Prostate gland (tissue), 2 donors: ENCODE results near the gene CSF2RB. TPM values are rescaled to one million over a fixed set of nuclear protein-coding genes. Genes with fewer than 3 reads are reported as not detected.

Source experiments
- DNase-seq: peaks from one replicate; pipeline ENCODE4 v3.0.0-alpha.2; 2019; ENCODE audit warnings: low spot score
- H3K27ac ChIP-seq, 2 donors: fragments of 200-600 bp; sonication (generic); 2 replicates each; pipeline ENCODE4 v1.5.1; 2017 to 2019
- H3K27me3 ChIP-seq: fragments of 200-600 bp; sonication (generic); replicated peaks from 2 replicates; pipeline ENCODE4 v1.5.1; 2019; ENCODE audit not compliant: insufficient read depth
- H3K36me3 ChIP-seq, 2 donors: fragments of 200-600 bp; sonication (generic); 1 replicate in 1 of 2; 2 replicates in 1 of 2; pipeline versions ENCODE4 v1.5.1 to v1.8.1; 2017 to 2019
- H3K4me1 ChIP-seq: fragments of 200-600 bp; sonication (generic); replicated peaks from 2 replicates; pipeline ENCODE4 v1.5.1; 2019
- H3K4me3 ChIP-seq, 2 donors: fragments of 200-600 bp; sonication (generic); 2 replicates each; pipeline ENCODE4 v1.5.1; 2017 to 2019
- H3K9me3 ChIP-seq: fragments of 200-600 bp; sonication (generic); 2 replicates; pipeline ENCODE4 v1.5.1; 2017
- CTCF ChIP-seq, 4 experiments: fragments of 200-600 bp in 2 of 4; fragments of 450-650 bp in 2 of 4; sonication (generic) in 2 of 4; IDR thresholded peaks; 1 replicate in 3 of 4; 2 replicates in 1 of 4; pipeline ENCODE4 v1.5.1; 2016 to 2019; ENCODE audit warnings: antibody characterized with exemption in 4 of 4, mild to moderate bottlenecking in 2 of 4, moderate library complexity in 2 of 4
- POLR2A ChIP-seq: fragments of 450-650 bp; IDR thresholded peaks from one replicate; pipeline ENCODE4 v1.6.1; 2016; ENCODE audit warnings: antibody characterized with exemption, mild to moderate bottlenecking
- POLR2AphosphoS5 ChIP-seq: sonication (generic); formaldehyde crosslinking; IDR thresholded peaks from one replicate; pipeline ENCODE4 v1.6.1; 2017; ENCODE audit warnings: antibody characterized with exemption
- WGBS: methylation state at CpG from one replicate; pipeline ENCODE4 v1.1.5; 2018; 5-methylcytosine and 5-hydroxymethylcytosine counted together
- intact Hi-C: fragments of 100-400 bp; cut with DNase I; formaldehyde crosslinking; loops from one replicate; pipeline ENCODE4 v1.14.2; 2022
- total RNA-seq, 2 donors: library from RNA; depleted of rRNA; stranded (reverse); fragments of >200 nt; gene quantifications; one replicate each; pipeline ENCODE4 v1.1.0, GENCODE V29; 2016

Gene CSF2RB
- total RNA-seq, 2 donors from 2014 or later, result 1.1 to 3.2 TPM

- TF ChIP-seq POLR2A, result no peak
- TF ChIP-seq POLR2AphosphoS5, result no peak
- no peak for TF ChIP-seq CTCF (IDR thresholded peaks at IDR 0.05)
- Histone ChIP-seq H3K36me3 (no peaks in the 10 kb centered on the region), H3K27ac (no peak overlapping the region), H3K9me3 (no peaks in the 10 kb centered on the region), H3K4me1 (no peaks in the 10 kb centered on the region), H3K4me3 (no peak overlapping the region), H3K27me3 (no peaks in the 10 kb centered on the region)
- intact Hi-C loops, result no loop called here
- DNase-seq, result no peak
- 85% methylated on average over 14 of the region's 14 CpGs for WGBS
Observed at GRCh38 chr22:36926721-36927435, 13.4 kb downstream of the CSF2RB start.

GRCh38 chr22:36927671-36928070 lies 14.2 kb downstream of the CSF2RB start:
- no peaks in the 10 kb centered on the region for H3K4me1 ChIP-seq
- H3K36me3 ChIP-seq, result no peaks in the 10 kb centered on the region
- intact Hi-C loops, result no loop called here
- 82% methylated on average over 3 of the region's 3 CpGs for WGBS
- TF ChIP-seq POLR2AphosphoS5 (no peak), POLR2A (no peak), CTCF (IDR thresholded peaks at IDR 0.05) (no peak)
- H3K4me3 ChIP-seq, result no peak overlapping the region
- no peak for DNase-seq
- no peaks in the 10 kb centered on the region for H3K27me3 ChIP-seq
- no peaks in the 10 kb centered on the region for H3K9me3 ChIP-seq
- no peak overlapping the region for H3K27ac ChIP-seq

DNA sequence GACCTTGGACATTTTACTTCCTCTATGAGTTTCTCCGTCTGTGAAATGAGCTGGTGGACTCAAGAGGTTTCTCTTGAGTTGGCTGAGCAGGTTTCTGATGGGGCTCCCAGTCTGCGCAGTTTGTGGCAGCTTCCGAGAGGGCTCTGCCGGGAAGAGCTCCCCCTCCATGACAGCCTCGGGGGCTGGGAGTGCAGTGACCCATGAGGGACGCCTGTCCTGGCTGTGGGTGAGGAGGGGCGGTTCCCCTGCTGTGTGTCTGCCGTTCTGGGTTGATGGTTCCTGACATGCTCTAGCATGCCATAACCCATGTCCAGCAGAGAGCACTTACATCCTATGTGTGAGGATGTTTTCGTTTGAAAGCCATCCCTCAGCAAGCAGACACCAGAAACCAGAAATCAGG lies 14.8 kb downstream of the CSF2RB start:
- no peaks in the 10 kb centered on the region for H3K4me1 ChIP-seq
- no peaks in the 10 kb centered on the region for H3K27me3 ChIP-seq
- DNase-seq, result no peak
- intact Hi-C loops, result no loop called here
- H3K9me3 ChIP-seq, result no peaks in the 10 kb centered on the region
- 71% methylated on average over 9 of the region's 9 CpGs for WGBS
- H3K27ac ChIP-seq, result no peak overlapping the region
- H3K36me3 ChIP-seq, result no peaks in the 10 kb centered on the region
- no peak overlapping the region for H3K4me3 ChIP-seq
- no peak for TF ChIP-seq POLR2A
- no peak for TF ChIP-seq CTCF (IDR thresholded peaks at IDR 0.05)
- TF ChIP-seq POLR2AphosphoS5, result no peak

DNA sequence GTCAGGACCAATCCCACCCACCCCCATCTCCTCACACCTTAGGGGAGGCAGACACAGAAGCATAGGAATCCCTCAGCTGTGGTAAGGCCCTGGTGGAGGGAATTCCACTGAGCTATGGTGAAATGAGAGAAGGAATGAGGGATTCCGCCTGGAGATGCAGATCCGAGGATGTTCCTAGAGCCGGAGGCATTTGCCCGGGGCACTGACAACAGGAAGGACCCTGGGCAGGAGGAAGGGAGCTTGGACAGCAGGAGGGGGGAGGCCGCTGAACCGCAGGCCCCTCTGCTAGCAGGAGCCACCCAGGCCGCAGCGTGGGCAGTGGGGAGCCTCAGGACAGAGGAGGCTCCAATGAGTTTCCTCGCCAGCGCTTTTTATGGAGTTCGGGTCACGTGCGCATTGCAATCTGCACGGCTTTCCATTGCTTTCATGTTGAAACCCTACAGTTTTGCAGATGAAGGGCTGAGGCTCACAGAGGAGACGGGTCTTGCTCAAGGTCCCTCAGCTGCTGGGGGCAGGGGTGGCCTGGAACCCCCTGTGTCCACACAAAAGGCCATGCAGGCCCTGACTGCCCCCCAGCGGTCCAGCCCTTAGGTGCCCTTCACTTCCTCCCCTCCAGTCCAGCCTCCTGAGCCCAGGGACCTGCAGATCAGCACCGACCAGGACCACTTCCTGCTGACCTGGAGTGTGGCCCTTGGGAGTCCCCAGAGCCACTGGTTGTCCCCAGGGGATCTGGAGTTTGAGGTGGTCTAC lies 15.5 kb downstream of the CSF2RB start:
- Histone ChIP-seq H3K4me3 (no peak overlapping the region), H3K27ac (no peak overlapping the region), H3K4me1 (no peaks in the 10 kb centered on the region), H3K36me3 (no peaks in the 10 kb centered on the region), H3K27me3 (no peaks in the 10 kb centered on the region), H3K9me3 (no peaks in the 10 kb centered on the region)
- no peak for DNase-seq
- TF ChIP-seq CTCF (IDR thresholded peaks at IDR 0.05), result no peak
- no peak for TF ChIP-seq POLR2AphosphoS5
- TF ChIP-seq POLR2A, result no peak
- 64% methylated on average over 17 of the region's 17 CpGs for WGBS
- intact Hi-C loops, result no loop called here
